GM12891 (cell line): ENCODE data around the gene UPB1.
"Not testable (repeated sequence)": the region's sequence is repeated elsewhere in the genome, so short reads cannot be mapped to it uniquely, and the experiment has no call there.

Experiments
- POLR2A ChIP-seq: IDR thresholded peaks from 2 replicates; pipeline ENCODE4 v1.6.1; 2011; ENCODE audit warnings: low read depth, low read length, control low read depth
- POLR2AphosphoS5 ChIP-seq: IDR thresholded peaks from 2 replicates; pipeline ENCODE4 v1.6.1; 2011; ENCODE audit warnings: low read depth, low read length, control low read depth
- POU2F2 ChIP-seq: IDR thresholded peaks from 2 replicates; pipeline ENCODE4 v1.6.1; 2011; ENCODE audit warnings: low read depth, mild to moderate bottlenecking, control low read depth, low read length, moderate library complexity
- TAF1 ChIP-seq: IDR thresholded peaks from 2 replicates; pipeline ENCODE4 v1.6.1; 2011; ENCODE audit warnings: low read depth, low read length, control low read depth

GRCh38 chr22:24489434-24489833 lies 5.7 kb upstream of the UPB1 start:
- not testable (repeated sequence) for TF ChIP-seq POLR2A, TAF1, POU2F2, POLR2AphosphoS5
